ENCODE measurements around the gene DEGS2. TPM values are rescaled to one million over a fixed set of nuclear protein-coding genes. Genes with fewer than 3 reads are reported as not detected.

The DEGS2 gene
- total and polyA plus RNA-seq, 2 of the 13 experiments (the other 11 are each of a cell fraction or from before 2014, with no cell fraction given): 0.09 TPM

DNA sequence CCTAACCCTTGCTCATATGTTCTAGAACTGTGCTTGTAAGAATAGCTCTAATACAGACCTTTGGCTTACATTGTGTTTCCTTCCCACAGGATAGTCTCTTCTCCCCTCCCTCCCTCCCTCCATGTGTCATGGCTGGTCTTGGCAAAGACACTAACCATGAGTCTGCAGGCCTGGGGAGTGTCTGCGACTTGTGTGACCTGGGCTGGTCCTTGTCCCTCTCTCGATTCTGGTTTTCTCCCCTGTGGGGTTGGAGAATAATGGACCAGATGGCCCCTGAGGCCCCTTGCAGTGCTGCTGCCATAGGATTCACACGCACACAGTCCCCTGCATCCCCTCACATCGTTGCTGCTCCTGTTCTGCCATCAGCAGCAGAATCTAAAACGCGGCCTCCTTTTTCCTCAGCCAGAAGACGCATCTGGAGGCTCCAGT lies 30.3 kb downstream of the DEGS2 start:
- POLR2A ChIA-PET: no interaction called here
- no peak for TF ChIP-seq MIER2 (CRISPR knock-in tag; IDR thresholded peaks at IDR 0.05)
- no peak for TF ChIP-seq ZNF761 (CRISPR knock-in tag; conservative IDR thresholded peaks at IDR 0.05)
- TF ChIP-seq NR1H2 (CRISPR knock-in tag; IDR thresholded peaks at IDR 0.05; ENCODE audit: borderline replicate concordance, low read depth): no peak
- TF ChIP-seq ZNF558 (CRISPR knock-in tag; IDR thresholded peaks at IDR 0.05; ENCODE audit: borderline replicate concordance): no peak
- TF ChIP-seq MIXL1 (CRISPR knock-in tag; IDR thresholded peaks at IDR 0.05): no peak
- TF ChIP-seq, protein P1, sequence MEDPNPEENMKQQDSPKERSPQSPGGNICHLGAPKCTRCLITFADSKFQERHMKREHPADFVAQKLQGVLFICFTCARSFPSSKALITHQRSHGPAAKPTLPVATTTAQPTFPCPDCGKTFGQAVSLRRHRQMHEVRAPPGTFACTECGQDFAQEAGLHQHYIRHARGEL (CRISPR knock-in tag; IDR thresholded peaks at IDR 0.05): no peak
- no peak for TF ChIP-seq ZNF546 (CRISPR knock-in tag; conservative IDR thresholded peaks at IDR 0.05)
- TF ChIP-seq SMAD9 (CRISPR knock-in tag; IDR thresholded peaks at IDR 0.05): no peak
- WGBS (ENCODE audit: low lambda C conversion rate): 93% methylated on average over 7 of the region's 7 CpGs
- Histone ChIP-seq H3K9me3 (ENCODE audit: low read length) (no peaks in the 10 kb centered on the region), H2AFZ (ENCODE audit: low read length) (no peak overlapping the region), H3K36me3 (replicated peaks in 1 of 2; ENCODE audit: control insufficient read depth in 1 of 2, insufficient read depth in 2 of 2, low read length in 2 of 2) (peaks cover 7 to 13% of the 10 kb centered on the region in 2 experiments; a peak in 4 of 5 replicates), H4K20me1 (ENCODE audit: insufficient read depth, low read length) (no peaks in the 10 kb centered on the region), H3K4me1 (ENCODE audit: insufficient read depth, low read length) (peaks cover 25% of the 10 kb centered on the region), H3K27ac (ENCODE audit: extremely low read length, insufficient read depth, low read length) (no peak overlapping the region), H3K4me2 (ENCODE audit: low read depth, low read length) (no peak overlapping the region), H3K4me3 (replicated peaks in 1 of 3; ENCODE audit: insufficient read depth in 1 of 3, low read depth in 2 of 3, low read length in 3 of 3) (no peak overlapping the region), H3K79me2 (ENCODE audit: insufficient read depth, low read length) (no peaks in the 10 kb centered on the region), H3K27me3 (ENCODE audit: control insufficient read depth in 1 of 2, insufficient read depth in 2 of 2, low read length in 2 of 2) (no peaks in the 10 kb centered on the region), H3K9ac (ENCODE audit: insufficient read depth, low read depth, low read length) (no peak overlapping the region)
- intact Hi-C loops (cut with micrococcal nuclease; ENCODE audit: unreplicated experiment): no loop called here
- ATAC-seq (no peak), DNase-seq (ENCODE audit: low spot score) (no peak), FAIRE-seq (no peak)
- in situ Hi-C loops (cut with HindIII; ENCODE audit: extremely low pct_ligation_motif_present, low pct_unique_long_range_greater_than_20kb): no loop called here
- CTCF ChIA-PET (ENCODE audit: low intra/inter-chr PET ratio, low total read pairs): no interaction called here
- BruUV-seq (replicated peaks): no TSS peak

DNA sequence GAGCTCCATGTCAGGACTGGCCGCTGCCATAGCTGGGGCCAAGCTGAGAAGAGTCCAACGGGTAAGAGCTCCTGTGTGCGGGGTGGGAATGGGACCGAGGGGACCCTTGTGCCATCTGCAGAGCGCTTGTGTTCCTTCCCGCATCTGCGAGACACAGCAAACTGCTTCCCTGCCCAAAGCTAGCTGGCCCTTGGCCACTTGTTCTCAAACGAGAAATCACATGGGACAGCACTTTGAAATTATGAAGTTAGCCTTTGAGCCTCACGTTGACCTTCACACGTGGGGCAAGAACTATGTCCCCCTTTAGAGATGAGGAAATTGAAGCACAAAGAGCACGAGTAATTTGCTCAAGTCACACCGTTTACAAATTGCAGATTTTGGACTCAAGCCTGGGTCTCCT lies 30.8 kb downstream of the DEGS2 start:
- H3K27ac ChIP-seq (ENCODE audit: extremely low read length, insufficient read depth, low read length): no peak overlapping the region
- H3K9me3 ChIP-seq (ENCODE audit: low read length): no peaks in the 10 kb centered on the region
- CTCF ChIA-PET (ENCODE audit: low intra/inter-chr PET ratio, low total read pairs): no interaction called here
- H4K20me1 ChIP-seq (ENCODE audit: insufficient read depth, low read length): no peaks in the 10 kb centered on the region
- intact Hi-C loops (cut with micrococcal nuclease; ENCODE audit: unreplicated experiment): no loop called here
- H2AFZ ChIP-seq (ENCODE audit: low read length): no peak overlapping the region
- POLR2A ChIA-PET: no interaction called here
- peaks cover 20% of the 10 kb centered on the region for H3K4me1 ChIP-seq (ENCODE audit: insufficient read depth, low read length)
- in situ Hi-C loops (cut with HindIII; ENCODE audit: extremely low pct_ligation_motif_present, low pct_unique_long_range_greater_than_20kb): no loop called here
- FAIRE-seq (no peak), DNase-seq (ENCODE audit: low spot score) (no peak), ATAC-seq (no peak)
- WGBS (ENCODE audit: low lambda C conversion rate): 73% methylated on average over 9 of the region's 12 CpGs
- TF ChIP-seq, protein P2, sequence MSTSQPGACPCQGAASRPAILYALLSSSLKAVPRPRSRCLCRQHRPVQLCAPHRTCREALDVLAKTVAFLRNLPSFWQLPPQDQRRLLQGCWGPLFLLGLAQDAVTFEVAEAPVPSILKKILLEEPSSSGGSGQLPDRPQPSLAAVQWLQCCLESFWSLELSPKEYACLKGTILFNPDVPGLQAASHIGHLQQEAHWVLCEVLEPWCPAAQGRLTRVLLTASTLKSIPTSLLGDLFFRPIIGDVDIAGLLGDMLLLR (CRISPR knock-in tag; IDR thresholded peaks at IDR 0.05): no peak
- TF ChIP-seq ZSCAN22 (CRISPR knock-in tag; IDR thresholded peaks at IDR 0.05): no peak
- no peak for TF ChIP-seq XBP1 (CRISPR knock-in tag; IDR thresholded peaks at IDR 0.05)
- TF ChIP-seq, protein P3, sequence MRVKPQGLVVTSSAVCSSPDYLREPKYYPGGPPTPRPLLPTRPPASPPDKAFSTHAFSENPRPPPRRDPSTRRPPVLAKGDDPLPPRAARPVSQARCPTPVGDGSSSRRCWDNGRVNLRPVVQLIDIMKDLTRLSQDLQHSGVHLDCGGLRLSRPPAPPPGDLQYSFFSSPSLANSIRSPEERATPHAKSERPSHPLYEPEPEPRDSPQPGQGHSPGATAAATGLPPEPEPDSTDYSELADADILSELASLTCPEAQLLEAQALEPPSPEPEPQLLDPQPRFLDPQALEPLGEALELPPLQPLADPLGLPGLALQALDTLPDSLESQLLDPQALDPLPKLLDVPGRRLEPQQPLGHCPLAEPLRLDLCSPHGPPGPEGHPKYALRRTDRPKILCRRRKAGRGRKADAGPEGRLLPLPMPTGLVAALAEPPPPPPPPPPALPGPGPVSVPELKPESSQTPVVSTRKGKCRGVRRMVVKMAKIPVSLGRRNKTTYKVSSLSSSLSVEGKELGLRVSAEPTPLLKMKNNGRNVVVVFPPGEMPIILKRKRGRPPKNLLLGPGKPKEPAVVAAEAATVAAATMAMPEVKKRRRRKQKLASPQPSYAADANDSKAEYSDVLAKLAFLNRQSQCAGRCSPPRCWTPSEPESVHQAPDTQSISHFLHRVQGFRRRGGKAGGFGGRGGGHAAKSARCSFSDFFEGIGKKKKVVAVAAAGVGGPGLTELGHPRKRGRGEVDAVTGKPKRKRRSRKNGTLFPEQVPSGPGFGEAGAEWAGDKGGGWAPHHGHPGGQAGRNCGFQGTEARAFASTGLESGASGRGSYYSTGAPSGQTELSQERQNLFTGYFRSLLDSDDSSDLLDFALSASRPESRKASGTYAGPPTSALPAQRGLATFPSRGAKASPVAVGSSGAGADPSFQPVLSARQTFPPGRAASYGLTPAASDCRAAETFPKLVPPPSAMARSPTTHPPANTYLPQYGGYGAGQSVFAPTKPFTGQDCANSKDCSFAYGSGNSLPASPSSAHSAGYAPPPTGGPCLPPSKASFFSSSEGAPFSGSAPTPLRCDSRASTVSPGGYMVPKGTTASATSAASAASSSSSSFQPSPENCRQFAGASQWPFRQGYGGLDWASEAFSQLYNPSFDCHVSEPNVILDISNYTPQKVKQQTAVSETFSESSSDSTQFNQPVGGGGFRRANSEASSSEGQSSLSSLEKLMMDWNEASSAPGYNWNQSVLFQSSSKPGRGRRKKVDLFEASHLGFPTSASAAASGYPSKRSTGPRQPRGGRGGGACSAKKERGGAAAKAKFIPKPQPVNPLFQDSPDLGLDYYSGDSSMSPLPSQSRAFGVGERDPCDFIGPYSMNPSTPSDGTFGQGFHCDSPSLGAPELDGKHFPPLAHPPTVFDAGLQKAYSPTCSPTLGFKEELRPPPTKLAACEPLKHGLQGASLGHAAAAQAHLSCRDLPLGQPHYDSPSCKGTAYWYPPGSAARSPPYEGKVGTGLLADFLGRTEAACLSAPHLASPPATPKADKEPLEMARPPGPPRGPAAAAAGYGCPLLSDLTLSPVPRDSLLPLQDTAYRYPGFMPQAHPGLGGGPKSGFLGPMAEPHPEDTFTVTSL (CRISPR knock-in tag; IDR thresholded peaks at IDR 0.05; ENCODE audit: borderline replicate concordance): no peak
- no peaks in the 10 kb centered on the region for H3K27me3 ChIP-seq (ENCODE audit: control insufficient read depth in 1 of 2, insufficient read depth in 2 of 2, low read length in 2 of 2)
- H3K4me3 ChIP-seq (replicated peaks in 1 of 3; ENCODE audit: insufficient read depth in 1 of 3, low read depth in 2 of 3, low read length in 3 of 3): no peak overlapping the region
- no peak overlapping the region for H3K9ac ChIP-seq (ENCODE audit: insufficient read depth, low read depth, low read length)
- H3K4me2 ChIP-seq (ENCODE audit: low read depth, low read length): no peak overlapping the region
- BruUV-seq (replicated peaks): no TSS peak
- no peaks in the 10 kb centered on the region for H3K79me2 ChIP-seq (ENCODE audit: insufficient read depth, low read length)
- peaks cover 8 to 15% of the 10 kb centered on the region in 2 experiments; a peak in 4 of 5 replicates for H3K36me3 ChIP-seq (replicated peaks in 1 of 2; ENCODE audit: control insufficient read depth in 1 of 2, insufficient read depth in 2 of 2, low read length in 2 of 2)

All from HepG2 (cell line).